Activated CD8-positive, alpha-beta T cell treated with anti-CD3 and anti-CD28 coated beads, Interleukin-2, amount 10 ng/mL, durations not matched to agents 7 days and 5 days (primary cell): ENCODE data around the gene MAPK8IP3. TPM values are rescaled to one million over a fixed set of nuclear protein-coding genes. Genes with fewer than 3 reads are reported as not detected.
A peak's percentile ranks its signal among the peaks of the same experiment; 100 is the strongest.

Experiments
- ATAC-seq: fragments of 150-1000 bp; cut with Tn5 transposase; one replicate; pipeline ENCODE4 v1.10.0; 2021; ENCODE audit warnings: moderate library complexity
- CTCF ChIA-PET: fragments of 350-600 bp; sonication (Branson Sonifier 250); formaldehyde crosslinking; loops from one replicate; lab custom pipeline; 2021; ENCODE audit warnings: antibody characterized with exemption; lab: Charles Lee
- POLR2A ChIA-PET: fragments of 350-600 bp; sonication (Branson Sonifier 250); formaldehyde crosslinking; loops from one replicate; lab custom pipeline; 2021; ENCODE audit warnings: antibody characterized with exemption; lab: Charles Lee
- DNase-seq: peaks from one replicate; pipeline ENCODE4 v3.0.0-alpha.2; 2020
- H3K27ac Mint-ChIP-seq: one replicate; pipeline ENCODE4 v1.8.0; 2021; ENCODE audit warnings: mild to moderate bottlenecking, mixed read lengths
- H3K27me3 Mint-ChIP-seq: one replicate; pipeline ENCODE4 v1.8.0; 2021; ENCODE audit warnings: low read depth, mixed read lengths
- H3K36me3 Mint-ChIP-seq: one replicate; pipeline ENCODE4 v1.8.0; 2021; ENCODE audit warnings: low read depth, mixed read lengths
- H3K4me1 Mint-ChIP-seq: one replicate; pipeline ENCODE4 v1.8.0; 2021; ENCODE audit warnings: low read depth, mixed read lengths
- H3K4me3 Mint-ChIP-seq: one replicate; pipeline ENCODE4 v1.8.0; 2021; ENCODE audit warnings: mild to moderate bottlenecking, mixed read lengths
- H3K9me3 Mint-ChIP-seq: one replicate; pipeline ENCODE4 v1.8.0; 2022; ENCODE audit warnings: mixed read lengths; ENCODE audit not compliant: insufficient read depth
- total RNA-seq, 2 experiments: library from RNA; stranded (reverse); gene quantifications; one replicate each; pipeline ENCODE4 v1.2.3, GENCODE V29; 2021

MAPK8IP3 gene
- 10 to 100 TPM; 75.9 to 82.7 TPM for total RNA-seq

GRCh38 chr16:1705688-1706385 lies at the start of gene MAPK8IP3:
Gene MAPK8IP3 (plus strand): TSS chr16:1706195. CDS start chr16:1706340, 145 bp downstream.
- Mint-ChIP-seq H3K27me3 (no peaks in the 10 kb centered on the region), H3K4me3 (peak within 1 kb of the TSS; percentile 95), H3K4me1 (peaks cover 33% of the 10 kb centered on the region), H3K9me3 (no peaks in the 10 kb centered on the region), H3K27ac (peak within 1 kb of the TSS; percentile 99), H3K36me3 (peaks cover 20% of the 10 kb centered on the region)
- ChIA-PET CTCF (interaction anchor here (0.6 to 2.4 kb wide), 35 partner anchors 8 to 397 kb away, joined by 3 to 21 read pairs (median 4); partner anchors contain the start of genes CRAMP1, EME2, FAHD1 and HAGH), POLR2A (interaction anchor here (0.6 to 2.7 kb wide), 20 partner anchors 19 to 652 kb away, joined by 3 to 19 read pairs (median 4); partner anchors contain the start of genes CRAMP1, EME2, FAHD1 and HAGH)
- DNase-seq (peak; percentile 92), ATAC-seq (peak; percentile 86)

DNA sequence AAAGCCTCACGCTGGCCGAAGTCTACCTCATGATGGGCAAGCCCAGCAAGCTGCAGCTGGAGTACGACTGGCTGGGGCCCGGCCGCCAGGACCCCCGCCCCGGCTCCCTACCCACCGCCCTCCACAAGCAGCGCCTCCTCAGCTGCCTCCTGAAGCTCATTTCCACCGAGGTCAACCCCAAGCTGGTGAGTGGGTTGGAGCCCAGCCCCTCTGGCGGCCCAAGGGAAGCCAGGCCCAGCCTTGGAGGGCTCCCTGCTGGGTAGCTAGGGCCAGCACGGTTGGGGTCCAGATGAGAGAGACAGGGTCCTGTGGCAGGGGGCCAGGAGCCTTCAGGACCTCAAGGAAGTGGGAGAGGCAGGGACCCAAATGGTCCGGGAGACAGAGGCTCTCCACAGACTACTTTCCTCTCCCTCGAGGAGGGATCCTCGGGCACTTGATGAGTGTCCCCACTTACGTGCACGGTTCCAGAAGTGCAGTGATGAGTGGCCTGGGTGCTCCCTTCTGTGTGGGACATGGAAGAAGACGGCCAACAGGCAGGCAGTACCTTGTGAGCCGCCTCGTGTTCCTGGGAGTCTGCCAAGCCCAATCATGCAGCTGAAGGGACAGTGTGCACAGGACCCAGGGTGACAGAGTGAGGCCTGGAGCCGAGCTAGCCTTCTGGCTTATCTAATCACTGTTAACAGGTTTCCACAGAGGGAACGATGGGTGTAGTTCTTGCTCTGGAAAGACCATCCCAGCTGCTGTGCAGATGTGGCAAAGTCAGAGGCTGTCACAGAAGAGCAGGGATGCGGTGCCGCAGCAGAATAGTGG lies 49.0 kb upstream of the MAPK8IP3 start:
- no peaks in the 10 kb centered on the region for H3K27me3 Mint-ChIP-seq
- H3K9me3 Mint-ChIP-seq = no peaks in the 10 kb centered on the region
- no peak overlapping the region for H3K4me3 Mint-ChIP-seq
- peaks cover 25% of the 10 kb centered on the region for H3K36me3 Mint-ChIP-seq
- no peaks in the 10 kb centered on the region for H3K4me1 Mint-ChIP-seq
- CTCF ChIA-PET = no interaction called here
- H3K27ac Mint-ChIP-seq = no peak overlapping the region
- no peak for ATAC-seq
- POLR2A ChIA-PET = no interaction called here
- no peak for DNase-seq

- ChIA-PET POLR2A (no interaction called here), CTCF (no interaction called here)
- no peak for ATAC-seq
- Mint-ChIP-seq H3K9me3 (no peaks in the 10 kb centered on the region), H3K4me1 (no peaks in the 10 kb centered on the region), H3K4me3 (no peak overlapping the region), H3K36me3 (peaks cover 29% of the 10 kb centered on the region), H3K27me3 (no peaks in the 10 kb centered on the region), H3K27ac (no peak overlapping the region)
- DNase-seq = no peak
Observed at GRCh38 chr16:1657841-1658240, 48.2 kb upstream of the MAPK8IP3 start.

- Mint-ChIP-seq H3K9me3 (no peaks in the 10 kb centered on the region), H3K4me1 (no peaks in the 10 kb centered on the region), H3K27me3 (no peaks in the 10 kb centered on the region), H3K4me3 (no peak overlapping the region), H3K27ac (no peak overlapping the region), H3K36me3 (peaks cover 37% of the 10 kb centered on the region)
- DNase-seq (no peak), ATAC-seq (no peak)
- ChIA-PET POLR2A (interaction anchor here (0.5 kb wide), 1 partner anchor 117 kb away, joined by 3 read pairs; no protein-coding TSS in a partner anchor), CTCF (no interaction called here)
Observed at GRCh38 chr16:1659031-1659430, 47.0 kb upstream of the MAPK8IP3 start.

- POLR2A ChIA-PET = no interaction called here
- Mint-ChIP-seq H3K36me3 (peaks cover 29% of the 10 kb centered on the region), H3K27ac (no peak overlapping the region), H3K27me3 (no peaks in the 10 kb centered on the region), H3K4me3 (no peak overlapping the region), H3K4me1 (no peaks in the 10 kb centered on the region), H3K9me3 (no peaks in the 10 kb centered on the region)
- DNase-seq (no peak), ATAC-seq (no peak)
- CTCF ChIA-PET = no interaction called here
Observed at GRCh38 chr16:1661826-1662225, 44.2 kb upstream of the MAPK8IP3 start.

DNA sequence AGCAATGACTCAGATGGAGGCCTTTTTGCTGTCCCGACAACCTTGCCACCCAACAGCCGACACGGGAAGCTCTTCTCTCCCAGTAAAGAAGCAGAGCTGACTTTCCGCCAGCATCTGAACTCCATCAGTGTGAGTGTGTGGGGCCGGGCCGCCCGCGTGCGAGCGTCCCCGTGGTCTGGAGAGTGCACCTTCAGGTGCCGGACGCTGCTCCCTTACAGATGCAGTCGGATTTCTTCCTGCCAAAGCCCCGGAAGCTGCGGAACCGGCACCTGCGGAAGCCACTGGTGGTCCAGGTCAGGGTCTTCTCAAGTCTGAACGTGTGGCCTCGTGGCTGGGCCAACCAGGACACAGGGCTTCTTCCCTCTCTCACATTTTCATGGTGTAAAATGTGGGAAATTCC lies 43.5 kb upstream of the MAPK8IP3 start:
- Mint-ChIP-seq H3K27ac (no peak overlapping the region), H3K4me3 (no peak overlapping the region), H3K36me3 (peaks cover 34% of the 10 kb centered on the region), H3K27me3 (no peaks in the 10 kb centered on the region), H3K9me3 (no peaks in the 10 kb centered on the region), H3K4me1 (no peaks in the 10 kb centered on the region)
- CTCF ChIA-PET = no interaction called here
- POLR2A ChIA-PET = no interaction called here
- ATAC-seq = no peak
- no peak for DNase-seq

- no peak overlapping the region for H3K4me3 Mint-ChIP-seq
Observed at GRCh38 chr16:1665829-1666228, 40.2 kb upstream of the MAPK8IP3 start.

DNA sequence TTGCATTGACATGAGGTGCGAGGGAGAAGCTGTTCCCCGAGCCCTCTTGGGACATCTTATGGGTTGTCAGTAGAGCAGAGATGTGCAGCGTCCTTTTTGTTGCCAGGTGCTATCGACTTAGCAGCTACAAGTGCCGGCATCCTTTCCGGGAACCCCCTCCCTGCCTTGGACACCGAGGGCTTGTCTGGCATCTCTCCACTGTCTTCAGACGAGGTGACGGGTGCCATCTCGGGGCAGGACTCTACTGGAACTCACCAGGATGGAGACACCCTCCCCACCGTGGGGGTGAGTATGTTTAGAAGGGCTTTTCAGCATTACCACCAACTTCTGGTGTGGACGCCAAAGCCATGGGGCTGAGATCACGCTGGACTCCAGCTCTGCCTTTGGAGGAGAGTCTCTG lies 39.7 kb upstream of the MAPK8IP3 start:
- POLR2A ChIA-PET = no interaction called here
- no peaks in the 10 kb centered on the region for H3K9me3 Mint-ChIP-seq
- H3K36me3 Mint-ChIP-seq = peaks cover 50% of the 10 kb centered on the region
- no peaks in the 10 kb centered on the region for H3K4me1 Mint-ChIP-seq
- H3K27ac Mint-ChIP-seq = no peak overlapping the region
- ATAC-seq = no peak
- H3K27me3 Mint-ChIP-seq = no peaks in the 10 kb centered on the region
- DNase-seq = no peak
- CTCF ChIA-PET = interaction anchor here (2.7 kb wide), 1 partner anchor 11 kb away, joined by 6 read pairs; the partner anchor contains the start of gene JPT2
- no peak overlapping the region for H3K4me3 Mint-ChIP-seq

More at GRCh38 chr16:1665829-1666228, 40.2 kb upstream of the MAPK8IP3 start:
- Mint-ChIP-seq H3K27ac (no peak overlapping the region), H3K4me1 (no peaks in the 10 kb centered on the region), H3K36me3 (peaks cover 45% of the 10 kb centered on the region), H3K27me3 (no peaks in the 10 kb centered on the region), H3K9me3 (no peaks in the 10 kb centered on the region)
- POLR2A ChIA-PET = no interaction called here
- ATAC-seq = no peak
- CTCF ChIA-PET = interaction anchor here (2.7 kb wide), 1 partner anchor 12 kb away, joined by 6 read pairs; the partner anchor contains the start of gene JPT2
- no peak for DNase-seq

DNA sequence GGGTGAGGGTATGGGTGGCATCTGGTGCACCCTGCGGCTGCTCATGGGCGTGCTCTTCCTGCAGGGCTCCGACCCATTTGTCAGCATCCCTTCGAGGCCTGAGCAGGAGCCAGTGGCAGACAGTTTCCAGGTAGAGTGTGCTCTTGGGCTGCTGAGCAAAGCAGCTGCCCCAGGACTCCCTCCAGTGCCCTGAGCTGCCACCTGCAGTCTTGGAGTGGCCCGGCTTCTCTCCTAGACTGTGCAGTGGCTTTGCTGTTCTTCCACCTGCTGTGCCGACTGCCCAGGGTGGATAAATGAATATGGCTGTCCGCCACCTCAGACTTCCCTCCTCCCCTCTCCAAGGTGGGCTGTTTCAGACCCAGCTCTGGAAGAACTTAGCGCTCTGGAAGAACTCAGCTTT lies 38.7 kb upstream of the MAPK8IP3 start:
- no peaks in the 10 kb centered on the region for H3K4me1 Mint-ChIP-seq
- H3K27me3 Mint-ChIP-seq = no peaks in the 10 kb centered on the region
- POLR2A ChIA-PET = no interaction called here
- DNase-seq = no peak
- CTCF ChIA-PET = interaction anchor here (2.7 kb wide), 1 partner anchor 10 kb away, joined by 6 read pairs; the partner anchor contains the start of gene JPT2
- no peak for ATAC-seq
- H3K4me3 Mint-ChIP-seq = no peak overlapping the region
- H3K9me3 Mint-ChIP-seq = no peaks in the 10 kb centered on the region
- H3K36me3 Mint-ChIP-seq = peaks cover 54% of the 10 kb centered on the region
- no peak overlapping the region for H3K27ac Mint-ChIP-seq

GRCh38 chr16:1667916-1668315 lies 38.1 kb upstream of the MAPK8IP3 start:
- peaks cover 53% of the 10 kb centered on the region for H3K36me3 Mint-ChIP-seq
- ChIA-PET CTCF (interaction anchor here (2.7 kb wide), 1 partner anchor 10 kb away, joined by 6 read pairs; the partner anchor contains the start of gene JPT2), POLR2A (no interaction called here)
- no peak for DNase-seq
- ATAC-seq = no peak
- H3K4me3 Mint-ChIP-seq = no peak overlapping the region
- no peaks in the 10 kb centered on the region for H3K9me3 Mint-ChIP-seq
- no peak overlapping the region for H3K27ac Mint-ChIP-seq
- no peaks in the 10 kb centered on the region for H3K27me3 Mint-ChIP-seq
- H3K4me1 Mint-ChIP-seq = no peaks in the 10 kb centered on the region

GRCh38 chr16:1668612-1669319 lies 37.2 kb upstream of the MAPK8IP3 start:
- ATAC-seq = no peak
- ChIA-PET POLR2A (no interaction called here), CTCF (no interaction called here)
- no peak overlapping the region for H3K4me3 Mint-ChIP-seq
- H3K27ac Mint-ChIP-seq = no peak overlapping the region
- DNase-seq = no peak
- no peaks in the 10 kb centered on the region for H3K27me3 Mint-ChIP-seq
- no peaks in the 10 kb centered on the region for H3K4me1 Mint-ChIP-seq
- H3K36me3 Mint-ChIP-seq = peaks cover 52% of the 10 kb centered on the region
- no peaks in the 10 kb centered on the region for H3K9me3 Mint-ChIP-seq
